GM19397 (cell line): Measurements from ENCODE around the gene L1CAM.

Experiments used
- ATAC-seq: cut with Tn5 transposase; IDR thresholded peaks from one replicate; pipeline ENCODE4 v1.9.1; 2021; ENCODE audit warnings: mild to moderate bottlenecking, moderate library complexity; ENCODE audit not compliant: unreplicated experiment

The L1CAM gene

DNA sequence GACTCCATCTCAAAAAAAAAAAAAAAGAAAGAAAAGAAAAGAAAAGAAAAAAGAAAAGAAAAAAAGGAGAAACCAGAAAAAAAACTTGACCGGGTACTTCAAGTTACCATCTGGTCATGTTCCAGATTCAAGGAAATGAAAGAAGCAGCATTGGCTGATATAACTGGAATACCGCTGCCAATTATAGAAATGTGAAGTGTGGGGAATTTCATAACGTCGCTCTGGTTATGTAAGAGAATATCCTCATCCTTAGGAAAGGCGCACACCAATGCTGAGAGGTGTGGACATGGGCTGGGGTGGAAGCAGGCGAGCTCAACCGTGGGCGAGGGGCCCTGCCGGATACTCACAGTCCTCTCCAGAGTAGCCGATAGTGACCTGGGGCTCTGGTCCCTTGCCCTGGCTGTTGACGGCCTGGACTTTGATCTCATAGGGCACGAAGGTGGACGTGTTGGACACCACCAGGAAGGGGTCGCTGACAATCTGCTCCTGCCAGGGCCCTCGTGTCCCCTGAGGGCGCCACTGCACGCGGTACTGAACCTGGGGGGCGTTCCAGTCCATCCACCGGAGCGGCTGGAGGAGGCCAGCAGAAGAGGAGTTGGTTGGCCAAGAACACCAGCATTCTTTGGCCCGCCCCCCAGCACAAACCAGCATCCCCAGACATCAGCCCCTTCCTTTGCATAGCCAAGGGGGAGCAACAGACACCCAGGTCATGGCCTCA, 19.5 kb downstream of the L1CAM start:
- ATAC-seq, result no peak

DNA sequence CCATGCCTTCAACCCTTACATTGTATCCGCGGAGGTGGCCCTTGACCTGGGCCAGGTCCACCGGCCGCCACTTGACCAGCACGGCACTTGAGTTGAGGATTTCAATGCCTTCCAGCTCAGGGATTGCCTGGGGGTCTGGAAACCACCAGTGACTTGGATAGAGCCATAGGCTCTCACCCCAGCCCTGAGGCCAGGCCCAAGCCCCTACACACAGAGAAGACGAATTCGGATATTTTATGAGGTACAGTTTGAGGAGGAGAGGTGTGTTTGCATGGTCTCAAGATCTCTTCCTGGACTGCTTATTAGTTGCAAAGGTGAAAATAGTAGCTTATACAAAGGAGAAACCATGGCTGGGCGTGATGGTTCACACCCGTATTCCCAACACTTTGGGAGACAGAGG, 20.3 kb downstream of the L1CAM start:
- ATAC-seq, result no peak

DNA sequence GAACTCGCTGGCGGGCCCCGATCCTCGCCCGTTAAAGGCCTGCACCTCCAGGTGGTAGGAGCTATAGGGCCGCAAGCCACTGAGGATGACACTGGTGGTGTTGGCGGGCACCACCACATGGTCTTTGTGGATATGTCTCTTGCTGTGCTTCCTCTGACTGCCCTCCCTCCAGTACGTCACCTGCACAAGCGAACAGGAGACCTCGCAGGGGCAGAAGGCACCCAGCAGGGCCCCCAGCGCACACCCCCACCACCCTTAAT, 20.7 kb downstream of the L1CAM start:
- ATAC-seq, result no peak

DNA sequence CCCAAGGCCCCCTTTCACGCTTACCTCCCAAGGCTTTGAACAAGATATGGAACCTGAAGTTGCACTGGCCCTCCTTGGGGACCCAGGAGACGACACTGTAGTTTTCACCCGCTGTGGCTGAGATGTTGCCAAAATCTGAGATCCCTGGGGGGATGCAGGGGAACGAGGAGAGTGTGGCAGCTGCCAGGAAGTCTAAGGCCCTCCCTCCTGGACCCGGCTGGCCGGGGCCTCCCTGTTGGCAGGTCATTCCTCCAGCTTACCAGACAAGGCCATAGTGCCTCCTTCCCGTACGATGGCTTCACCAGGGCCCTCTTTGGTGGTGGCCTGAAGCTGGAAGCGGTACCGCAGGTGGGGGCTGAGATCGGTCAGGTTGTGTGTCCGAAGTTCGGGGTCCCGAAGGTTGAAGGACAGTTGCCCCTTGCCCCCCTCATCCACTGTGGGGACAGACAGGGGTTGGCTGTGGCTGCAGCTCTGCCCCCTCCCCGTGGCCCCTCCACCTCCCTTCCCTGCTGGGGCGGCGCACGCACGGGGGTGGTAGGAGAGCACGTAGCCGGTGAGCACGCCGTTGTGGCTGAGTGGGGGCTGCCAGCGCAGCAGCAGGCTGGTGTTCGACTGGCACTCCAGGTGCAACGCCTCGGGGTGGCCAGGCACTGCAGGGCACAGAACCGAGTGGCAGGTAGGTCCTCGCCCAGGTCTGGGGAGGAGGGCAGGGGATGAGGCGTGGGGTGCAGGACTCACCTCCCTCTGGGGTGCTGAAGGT, 21.2 kb downstream of the L1CAM start:
- ATAC-seq, result no peak

DNA sequence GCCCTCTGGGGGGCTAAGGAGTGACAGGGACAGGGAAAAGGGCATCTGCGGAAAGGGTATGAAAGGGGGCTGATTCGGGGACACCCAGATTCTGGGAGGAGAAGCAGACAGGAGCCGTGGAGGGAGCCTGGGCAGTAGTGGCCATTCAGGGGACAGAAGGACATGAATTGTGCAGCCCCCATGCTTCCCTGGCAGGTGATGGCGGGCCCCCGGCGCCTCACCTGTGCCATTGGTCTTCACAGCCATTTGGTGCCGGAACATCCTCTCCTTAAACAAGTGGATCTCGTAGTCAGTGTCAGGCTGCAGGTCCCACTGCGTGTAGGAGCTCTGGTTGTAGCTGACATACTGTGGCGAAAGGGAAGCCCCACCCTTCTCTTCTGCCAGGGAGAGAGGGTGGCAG, 21.9 kb downstream of the L1CAM start:
- ATAC-seq, result no peak

DNA sequence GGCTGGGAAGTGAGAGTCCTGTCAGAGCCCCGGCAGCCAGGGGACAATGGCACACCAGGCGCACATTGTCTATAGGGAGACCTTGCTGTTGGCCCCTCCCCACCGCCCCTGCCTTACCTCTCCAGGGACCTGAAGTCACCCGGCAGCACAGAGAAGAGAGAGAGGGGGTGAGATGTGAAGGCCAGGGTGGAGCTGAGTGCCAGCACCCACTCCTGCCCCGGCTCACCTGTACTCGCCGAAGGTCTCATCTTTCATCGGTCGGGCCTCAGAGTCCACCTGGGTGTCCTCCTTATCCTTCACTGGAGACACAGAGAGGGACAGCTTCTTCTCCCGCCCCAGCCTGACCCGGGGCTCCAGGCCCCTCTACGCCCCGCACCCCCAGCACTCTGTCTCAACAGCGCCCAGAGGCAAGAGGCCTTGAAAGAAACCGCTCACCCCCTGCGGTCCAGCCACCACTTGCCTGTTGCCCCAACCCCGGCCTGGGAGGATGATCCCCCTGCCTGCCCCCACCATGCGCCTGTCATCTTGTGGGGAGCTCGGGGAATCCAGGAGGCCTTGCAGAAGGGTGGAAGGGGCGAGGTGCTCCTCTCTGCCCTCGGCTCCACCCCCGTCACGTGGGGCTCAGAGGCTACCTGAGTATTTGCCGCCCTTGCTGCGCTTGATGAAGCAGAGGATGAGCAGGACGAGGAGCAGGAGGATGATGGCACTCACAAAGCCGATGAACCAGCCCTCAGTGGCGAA, 22.6 kb downstream of the L1CAM start:
- no peak for ATAC-seq

DNA sequence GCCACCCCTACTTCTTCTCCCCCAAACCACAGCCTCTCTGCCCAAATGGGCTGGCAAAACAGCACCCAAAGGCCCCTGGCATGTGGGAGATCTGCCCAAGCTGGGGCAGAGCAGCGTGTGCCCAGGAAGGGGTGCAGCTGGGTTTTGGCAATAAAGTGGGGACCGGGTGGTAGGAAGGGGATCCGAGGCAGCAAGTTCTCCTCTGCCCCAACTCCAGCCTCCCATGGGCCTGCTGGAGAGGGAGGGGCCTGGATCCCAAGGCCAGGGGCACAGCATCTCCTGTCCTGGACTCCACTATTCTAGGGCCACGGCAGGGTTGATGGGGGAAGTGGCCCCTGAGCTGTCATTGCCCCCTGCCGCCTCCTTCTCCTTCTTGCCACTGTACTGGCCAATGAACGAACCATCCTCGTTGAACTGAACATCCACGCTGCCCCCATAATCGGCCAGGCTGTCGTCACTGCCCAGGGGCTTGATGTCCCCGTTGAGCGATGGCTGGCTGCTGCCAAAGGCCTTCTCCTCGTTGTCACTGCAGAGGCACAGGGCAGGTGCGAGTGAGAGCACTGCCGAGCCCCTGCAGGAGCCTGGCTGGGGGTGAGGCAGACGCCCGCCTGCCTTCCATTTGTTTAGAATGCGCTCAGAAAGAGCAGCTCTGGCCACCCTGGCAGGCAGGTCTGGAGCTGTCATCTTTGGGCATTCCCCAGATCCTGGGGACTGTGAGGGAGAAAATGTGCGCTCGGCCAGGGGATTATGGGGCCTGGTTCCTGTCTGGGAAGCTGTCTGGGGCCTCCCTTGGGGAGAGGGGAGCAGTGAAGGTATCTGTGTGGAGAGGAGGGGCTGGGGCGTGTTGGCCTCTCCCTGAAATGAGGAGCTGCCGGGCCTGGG, 23.4 kb downstream of the L1CAM start:
- ATAC-seq, result no peak

DNA sequence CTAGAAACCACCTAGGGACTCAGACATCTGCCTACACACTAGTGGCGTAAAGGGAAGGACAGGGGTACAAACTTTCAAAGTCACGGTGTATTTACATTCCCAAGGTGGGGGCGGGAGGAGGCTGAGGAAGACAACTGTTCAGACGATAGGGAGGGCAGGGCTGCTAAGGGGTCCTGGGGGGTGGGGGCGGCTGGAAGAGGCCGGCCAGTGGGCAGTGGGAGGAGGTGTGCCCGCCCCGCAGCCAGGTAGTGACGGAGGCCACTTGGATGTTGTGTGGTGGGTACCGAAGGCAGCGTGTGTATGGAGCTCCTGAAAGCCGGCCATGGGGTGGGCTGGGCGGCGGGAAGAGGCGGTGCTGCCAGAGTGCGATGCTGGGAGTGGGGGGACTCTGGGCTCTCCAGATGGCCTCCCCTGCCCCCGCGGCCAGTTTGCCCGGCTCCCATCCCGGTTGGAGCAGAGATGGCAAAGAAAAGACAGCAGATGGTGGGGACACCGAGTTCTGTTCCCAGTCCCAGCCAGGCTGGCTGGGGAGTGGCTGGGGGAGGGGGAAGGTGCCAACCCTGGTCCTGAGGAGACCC, 24.2 kb downstream of the L1CAM start:
- no peak for ATAC-seq

DNA sequence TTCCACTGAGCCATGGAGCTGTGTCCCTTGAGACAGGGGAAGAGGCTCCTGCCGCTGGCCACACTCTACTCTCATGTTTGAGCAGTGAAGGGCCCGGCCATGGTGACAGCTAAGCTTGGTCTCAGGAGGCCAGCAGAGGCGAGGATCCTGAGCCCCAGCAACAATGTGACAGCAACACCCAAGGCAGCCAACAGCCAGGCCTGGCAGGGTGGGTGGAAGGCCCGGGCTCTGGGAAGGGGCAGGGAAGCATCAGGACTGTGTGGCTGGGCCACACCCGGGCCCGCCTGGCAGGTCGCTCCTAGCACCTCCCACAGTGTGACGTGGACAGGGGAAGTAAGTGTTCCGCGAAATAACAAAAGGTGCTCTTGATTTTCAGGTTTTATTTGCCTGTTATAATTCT, 24.8 kb downstream of the L1CAM start:
- no peak for ATAC-seq

DNA sequence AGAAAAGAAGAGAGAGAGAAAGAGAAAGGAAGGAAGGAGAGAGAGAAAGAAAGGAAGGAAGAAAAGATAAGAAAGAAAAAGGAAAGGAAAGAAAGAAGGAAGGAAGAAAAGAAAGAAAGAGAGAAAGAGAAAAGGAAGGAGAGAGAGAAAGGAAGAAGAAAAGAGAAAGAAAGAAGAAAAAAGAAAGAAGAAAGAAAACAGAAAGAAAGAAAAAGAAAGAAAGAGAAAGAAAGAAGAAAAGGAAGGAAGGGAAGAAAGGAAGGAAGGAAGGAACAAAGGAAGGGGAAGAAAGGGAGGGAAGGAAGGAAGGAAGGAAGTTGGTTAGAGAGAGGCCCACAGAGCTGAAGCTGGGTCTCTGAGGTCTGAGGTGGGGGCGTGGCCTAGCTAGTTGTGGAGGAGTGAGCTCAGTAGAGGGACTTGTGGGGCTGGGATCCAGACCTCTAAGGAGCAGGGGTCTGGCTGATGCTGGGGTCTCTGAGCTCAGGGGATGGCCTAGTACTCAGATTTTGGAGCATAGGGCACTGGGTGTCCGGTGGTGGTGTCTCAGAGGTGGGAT, 28.5 kb downstream of the L1CAM start:
- ATAC-seq, result no peak

DNA sequence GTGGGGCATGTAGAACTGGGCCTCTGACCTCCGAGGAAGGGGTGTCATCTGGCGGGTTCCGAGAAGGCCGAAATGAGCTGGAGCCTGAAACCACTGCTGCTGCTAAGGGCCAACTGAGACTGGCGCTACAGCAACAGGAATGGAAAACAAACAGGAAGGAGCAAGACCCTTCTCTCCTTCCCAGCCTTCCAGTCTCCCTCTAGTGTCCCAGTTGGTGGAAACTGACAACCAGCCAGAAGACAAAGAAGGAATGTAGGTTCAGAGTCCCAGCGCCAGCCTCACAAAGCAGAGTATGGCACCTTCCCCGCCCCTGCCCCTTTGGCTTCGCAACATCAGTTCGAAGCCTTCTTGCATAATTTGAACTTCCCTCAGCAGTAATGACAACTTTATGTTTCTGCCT, 31.3 kb downstream of the L1CAM start:
- no peak for ATAC-seq

DNA sequence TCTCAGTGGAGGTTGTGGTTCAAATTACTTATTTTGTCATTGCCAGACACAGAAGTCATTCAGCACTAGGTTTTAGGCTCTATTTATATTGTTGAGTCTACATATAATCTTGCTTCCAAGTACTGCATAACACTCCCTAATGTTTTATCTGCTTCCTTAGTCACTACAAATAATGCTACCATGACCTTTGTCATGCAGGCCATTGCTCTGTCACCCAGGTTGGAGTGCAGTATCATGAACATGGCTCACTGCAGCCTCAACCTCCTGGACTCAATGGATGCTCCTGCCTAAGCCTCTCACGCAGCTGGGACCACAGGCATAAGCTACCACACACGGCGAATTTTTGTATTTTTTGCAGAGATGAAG, 32.1 kb downstream of the L1CAM start:
- no peak for ATAC-seq

DNA sequence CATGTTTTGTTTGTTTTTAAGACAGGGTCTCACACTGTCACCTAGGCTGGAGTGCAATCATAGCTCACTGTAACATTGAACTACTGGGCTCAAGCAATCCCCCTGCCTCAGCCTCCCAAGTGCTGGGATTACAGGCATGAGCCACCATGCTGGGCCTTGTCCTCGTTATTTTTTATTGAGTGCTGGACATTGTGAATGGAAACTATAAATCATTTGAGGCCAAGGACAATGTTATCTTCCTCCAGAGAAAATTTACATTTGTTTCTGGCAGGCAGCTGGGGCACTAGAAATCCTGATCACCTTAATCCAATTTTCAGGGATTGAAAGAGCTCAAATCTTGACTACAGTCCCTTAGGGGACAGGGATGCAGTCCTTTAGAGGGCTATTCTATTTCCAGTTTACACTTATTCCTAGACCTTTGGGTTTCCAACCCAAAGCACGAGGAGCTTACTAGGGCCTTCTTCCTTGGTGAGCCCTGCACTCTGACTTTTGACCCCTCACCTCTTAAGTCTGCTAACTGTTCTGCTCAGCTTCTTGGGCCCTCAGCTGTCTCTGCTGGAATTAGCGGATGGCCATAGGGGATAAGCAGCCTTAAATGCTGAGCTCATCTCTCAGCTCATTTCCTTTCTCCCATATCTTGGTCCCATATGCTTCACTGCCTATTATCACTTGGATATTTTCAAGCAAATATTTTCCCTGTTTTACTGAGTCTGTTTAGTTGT, 32.6 kb downstream of the L1CAM start:
- ATAC-seq, result no peak

DNA sequence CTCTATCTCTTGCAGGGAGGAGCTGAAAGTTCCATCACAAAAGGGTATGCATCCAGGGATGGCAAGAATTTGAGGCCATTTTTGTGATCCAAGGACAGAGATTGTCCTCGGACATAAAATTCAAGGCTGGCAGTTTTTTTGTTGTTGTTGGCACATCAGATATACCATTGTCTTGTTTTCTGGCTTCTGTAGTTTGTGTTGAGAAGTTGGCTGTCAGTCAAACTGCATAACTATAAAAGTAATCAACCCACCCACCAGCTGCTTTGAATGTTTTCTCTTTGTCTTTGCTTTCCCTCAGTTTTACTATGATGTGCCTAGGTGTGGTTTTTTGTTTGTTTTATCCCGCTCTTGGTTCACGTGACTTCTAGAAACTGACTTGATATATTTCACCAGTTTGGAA, 34.0 kb downstream of the L1CAM start:
- ATAC-seq, result no peak

DNA sequence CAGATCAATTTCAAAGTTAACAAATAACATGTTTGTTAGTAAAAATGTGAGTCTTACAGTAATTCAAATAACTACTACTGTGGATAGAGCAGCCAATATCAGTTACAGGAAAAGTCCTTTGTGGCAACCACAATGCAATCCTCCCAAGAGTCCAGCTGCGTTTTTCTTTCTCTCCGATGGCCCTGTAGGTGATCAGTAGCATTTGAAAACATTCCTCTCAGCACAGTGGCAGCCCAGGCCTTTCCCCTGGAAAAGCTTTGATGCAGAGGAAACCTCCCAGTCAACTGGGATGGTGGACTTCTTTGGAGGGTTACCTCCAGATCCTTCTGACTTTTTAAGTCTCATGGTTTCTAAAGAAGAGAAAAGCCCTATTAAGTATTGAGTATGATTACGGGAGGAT, 37.6 kb downstream of the L1CAM start:
- no peak for ATAC-seq

DNA sequence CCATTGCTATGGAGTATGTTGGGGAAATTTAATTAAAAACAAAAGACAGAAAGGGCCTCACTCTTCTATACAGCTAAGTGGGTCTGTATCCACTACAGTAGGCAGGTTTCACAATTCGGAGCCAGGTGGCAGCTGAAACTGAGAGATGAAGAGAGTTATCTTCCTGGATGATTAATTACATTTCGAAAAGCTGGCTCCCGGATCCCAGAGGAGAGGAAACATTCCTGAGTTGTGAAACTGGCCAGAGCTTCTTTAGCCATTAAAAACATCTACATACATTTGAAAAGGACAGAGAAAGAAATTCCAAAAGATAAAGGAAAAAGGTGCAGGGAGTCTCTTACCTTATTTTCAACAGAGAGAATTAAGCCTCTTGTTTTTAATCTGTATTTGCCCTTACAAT, 40.1 kb downstream of the L1CAM start:
- ATAC-seq, result no peak

DNA sequence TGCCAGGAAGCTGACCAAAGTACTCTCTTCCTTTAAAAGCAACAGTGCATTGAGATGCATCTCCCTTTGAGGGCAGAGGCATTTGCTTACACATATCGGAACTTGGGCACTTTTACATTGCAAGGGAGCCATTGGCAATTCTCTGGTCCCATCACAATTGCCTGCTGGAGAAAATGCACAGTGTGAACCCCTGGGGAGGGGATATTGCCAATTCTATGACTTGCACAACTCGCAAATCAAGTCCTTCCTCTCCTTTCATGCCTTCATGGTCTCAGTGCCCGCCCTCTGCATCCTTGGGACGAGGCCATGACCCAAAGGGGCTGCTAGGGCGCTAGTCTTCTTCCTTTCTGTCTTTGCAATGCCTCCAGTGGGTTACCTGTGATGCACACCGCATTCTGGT, 40.8 kb downstream of the L1CAM start:
- no peak for ATAC-seq

DNA sequence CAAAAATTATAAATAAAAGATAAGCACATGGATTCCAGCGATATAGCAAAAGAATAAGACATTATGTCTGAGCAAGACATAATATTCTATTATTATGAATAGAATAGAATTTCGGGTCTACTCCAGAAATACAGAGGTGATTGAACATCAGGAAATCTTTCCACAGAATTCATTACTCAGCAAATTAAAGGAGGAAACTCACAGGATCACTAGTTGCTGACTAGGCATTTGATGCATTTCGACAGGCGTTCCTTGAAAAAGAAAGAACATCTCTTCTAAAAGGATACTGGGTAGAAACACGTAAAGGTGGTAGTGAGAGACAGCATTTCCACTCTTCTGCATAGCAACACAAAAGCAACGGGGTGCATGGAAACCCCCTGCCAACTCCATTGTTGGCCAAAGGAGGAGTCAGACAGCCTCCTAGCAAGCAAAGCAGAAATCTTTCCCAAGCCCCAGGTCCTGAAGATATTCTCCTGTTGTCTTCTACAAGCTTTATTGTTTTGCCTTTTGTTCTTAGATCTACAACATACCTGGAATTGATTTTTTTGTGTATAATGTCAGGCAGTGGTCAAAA, 41.4 kb downstream of the L1CAM start:
- ATAC-seq, result no peak

DNA sequence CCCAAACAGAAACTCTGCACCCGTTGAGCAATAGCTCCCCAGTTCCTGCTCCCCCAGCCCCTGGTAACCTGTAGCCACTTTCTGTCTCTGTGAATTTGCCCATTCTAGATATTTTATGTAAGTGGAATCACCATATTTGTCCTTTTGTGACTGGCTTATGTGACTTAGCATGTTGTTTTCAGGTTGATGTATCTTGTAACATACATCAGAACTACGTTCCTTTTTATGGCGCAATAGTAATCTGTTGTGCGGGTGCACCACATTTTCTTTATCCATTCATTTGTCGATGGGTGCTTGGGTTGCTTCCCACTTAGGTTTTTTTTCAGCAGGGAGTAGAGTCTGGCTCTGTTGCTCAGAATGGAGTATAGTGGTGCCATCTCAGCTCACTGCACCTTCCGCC, 49.1 kb downstream of the L1CAM start:
- ATAC-seq, result no peak

DNA sequence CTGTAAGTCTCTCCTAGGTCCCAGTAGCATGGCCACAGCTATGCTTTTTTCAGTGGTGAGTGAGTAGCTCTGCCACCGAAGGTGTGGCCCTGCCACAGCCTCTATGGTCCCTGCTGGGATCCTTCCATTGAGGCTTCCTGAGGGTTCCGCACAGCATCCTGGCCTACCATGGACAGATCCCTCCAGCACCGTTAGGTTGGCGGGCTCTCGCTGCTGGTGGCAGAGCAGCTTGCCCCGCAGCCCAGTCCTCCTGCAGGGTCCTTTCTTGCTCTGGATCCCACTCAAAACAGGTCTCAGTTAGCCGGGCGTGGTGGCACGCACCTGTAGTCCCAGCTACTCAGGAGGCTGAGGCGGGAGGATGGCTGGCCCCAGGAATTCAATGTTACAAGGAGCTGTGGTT, 53.2 kb downstream of the L1CAM start:
- ATAC-seq, result no peak
